Measurements from ENCODE around the gene PPP2R2B.

GRCh38 chr5:146821732-146822131, 56.8 kb downstream of the PPP2R2B start:
- no peak for TF ChIP-seq NFRKB (IDR thresholded peaks at IDR 0.05)
- no peak for TF ChIP-seq HDGF (IDR thresholded peaks at IDR 0.05; ENCODE audit: borderline replicate concordance)
- no peak for TF ChIP-seq BHLHE40 (IDR thresholded peaks at IDR 0.05; ENCODE audit: borderline replicate concordance)
